Thoracic aorta (tissue), 2 donors: ENCODE measurements around the gene GCK. TPM values are rescaled to one million over a fixed set of nuclear protein-coding genes. Genes with fewer than 3 reads are reported as not detected.
A peak's percentile ranks its signal among the peaks of the same experiment; 100 is the strongest.

ENCODE experiments used
- ATAC-seq: fragments of 150-250 bp; one replicate; pipeline ENCODE4 v1.8.0; 2017; ENCODE audit warnings: low read depth; ENCODE audit not compliant: insufficient number of reproducible peaks, low FRiP score
- DNase-seq: peaks from one replicate; pipeline ENCODE4 v3.0.0-alpha.2; 2020; ENCODE audit warnings: low spot score
- H3K27ac ChIP-seq, 2 donors: fragments of 200-600 bp; sonication (generic); 1 replicate in 1 of 2; 2 replicates in 1 of 2; pipeline ENCODE4 v1.5.1; 2016; ENCODE audit warnings: mild to moderate bottlenecking in 2 of 2, moderate library complexity in 2 of 2
- H3K27me3 ChIP-seq: fragments of 200-600 bp; sonication (generic); replicated peaks from 2 replicates; pipeline ENCODE4 v1.6.0; 2016; ENCODE audit warnings: mild to moderate bottlenecking; ENCODE audit not compliant: insufficient read depth
- H3K36me3 ChIP-seq: fragments of 200-600 bp; sonication (generic); one replicate; pipeline ENCODE4 v1.5.1; 2016
- H3K4me1 ChIP-seq, 2 donors: fragments of 200-600 bp; sonication (generic); 1 replicate in 1 of 2; 2 replicates in 1 of 2; pipeline versions ENCODE4 v1.5.1 to v1.6.0; 2016; ENCODE audit warnings: low read depth in 2 of 2, mild to moderate bottlenecking in 1 of 2; ENCODE audit not compliant: control insufficient read depth in 1 of 2
- H3K4me3 ChIP-seq: fragments of 200-600 bp; sonication (generic); 2 replicates; pipeline ENCODE4 v1.5.1; 2016; ENCODE audit warnings: mild to moderate bottlenecking
- H3K9me3 ChIP-seq: fragments of 200-600 bp; sonication (generic); 2 replicates; pipeline ENCODE4 v1.5.1; 2016
- total RNA-seq, 2 donors: library from RNA; depleted of rRNA; stranded (reverse); fragments of >200 nt; gene quantifications; one replicate each; pipeline versions ENCODE4 v1.1.0 to v1.2.3, GENCODE V29; 2016
- TF ChIP-seq, protein P1 (sequence below): fragments of 200-600 bp; sonication (generic); IDR thresholded peaks from one replicate; pipeline ENCODE4 v1.5.1; 2019; ENCODE audit warnings: antibody characterized with exemption

GCK gene
- total RNA-seq, 2 donors from 2014 or later, result 1.6 to 2.3 TPM

DNA sequence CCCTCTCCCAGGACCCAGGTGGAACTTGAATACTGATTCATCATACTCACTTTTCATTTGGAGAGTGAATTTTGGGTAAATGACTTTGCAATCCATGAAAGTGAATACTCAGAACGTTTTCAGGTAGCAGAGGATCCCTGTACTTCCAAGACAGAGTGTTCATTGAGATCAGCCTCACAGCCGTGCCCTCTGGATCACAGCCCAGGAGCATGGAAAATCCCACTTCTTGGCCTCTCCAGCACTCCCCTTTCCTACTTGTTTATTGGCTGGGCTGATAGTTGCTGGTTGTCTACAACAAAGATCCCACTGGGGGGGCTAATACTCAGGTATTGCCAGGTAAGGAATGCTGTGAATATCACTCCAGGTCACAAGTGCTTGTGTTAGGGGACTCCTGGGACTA, 5.9 kb downstream of the GCK start:
- no peak overlapping the region for H3K27ac ChIP-seq
- H3K4me3 ChIP-seq, result no peak overlapping the region
- no peaks in the 10 kb centered on the region for H3K36me3 ChIP-seq
- DNase-seq (no peak), ATAC-seq (no peak)
- H3K9me3 ChIP-seq, result no peaks in the 10 kb centered on the region
- no peaks in the 10 kb centered on the region for H3K4me1 ChIP-seq
- H3K27me3 ChIP-seq, result no peaks in the 10 kb centered on the region
- TF ChIP-seq, protein P1, sequence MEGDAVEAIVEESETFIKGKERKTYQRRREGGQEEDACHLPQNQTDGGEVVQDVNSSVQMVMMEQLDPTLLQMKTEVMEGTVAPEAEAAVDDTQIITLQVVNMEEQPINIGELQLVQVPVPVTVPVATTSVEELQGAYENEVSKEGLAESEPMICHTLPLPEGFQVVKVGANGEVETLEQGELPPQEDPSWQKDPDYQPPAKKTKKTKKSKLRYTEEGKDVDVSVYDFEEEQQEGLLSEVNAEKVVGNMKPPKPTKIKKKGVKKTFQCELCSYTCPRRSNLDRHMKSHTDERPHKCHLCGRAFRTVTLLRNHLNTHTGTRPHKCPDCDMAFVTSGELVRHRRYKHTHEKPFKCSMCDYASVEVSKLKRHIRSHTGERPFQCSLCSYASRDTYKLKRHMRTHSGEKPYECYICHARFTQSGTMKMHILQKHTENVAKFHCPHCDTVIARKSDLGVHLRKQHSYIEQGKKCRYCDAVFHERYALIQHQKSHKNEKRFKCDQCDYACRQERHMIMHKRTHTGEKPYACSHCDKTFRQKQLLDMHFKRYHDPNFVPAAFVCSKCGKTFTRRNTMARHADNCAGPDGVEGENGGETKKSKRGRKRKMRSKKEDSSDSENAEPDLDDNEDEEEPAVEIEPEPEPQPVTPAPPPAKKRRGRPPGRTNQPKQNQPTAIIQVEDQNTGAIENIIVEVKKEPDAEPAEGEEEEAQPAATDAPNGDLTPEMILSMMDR, result no peak

DNA sequence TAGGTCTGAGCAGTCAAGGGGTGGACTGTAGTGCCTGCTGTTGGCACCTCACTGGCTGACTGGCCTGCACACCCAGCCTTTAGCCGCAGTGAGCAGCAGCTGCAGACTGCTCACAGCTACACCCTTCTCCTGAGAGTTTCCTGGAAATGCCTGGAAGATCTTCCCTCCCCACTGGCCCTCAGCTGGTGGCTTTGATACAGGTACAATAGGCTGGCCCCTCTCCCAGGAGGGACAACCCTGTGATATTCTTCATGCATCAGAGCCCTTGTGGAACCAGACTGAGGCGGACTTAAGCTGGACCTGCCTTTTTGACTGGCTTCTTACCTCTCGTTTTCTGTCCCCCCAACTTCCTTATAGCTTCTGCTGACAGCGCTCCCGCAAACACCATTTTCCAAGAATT, 6.4 kb downstream of the GCK start:
- Histone ChIP-seq H3K36me3 (no peaks in the 10 kb centered on the region), H3K4me1 (peaks cover 0 to 3% of the 10 kb centered on the region in 2 donors), H3K27ac (no peak overlapping the region), H3K9me3 (no peaks in the 10 kb centered on the region), H3K27me3 (no peaks in the 10 kb centered on the region), H3K4me3 (no peak overlapping the region)
- ATAC-seq, result no peak
- TF ChIP-seq, protein P1, result no peak
- DNase-seq, result no peak

GRCh38 chr7:44180631-44181030, 8.6 kb downstream of the GCK start:
- ATAC-seq, result no peak
- Histone ChIP-seq H3K27me3 (no peaks in the 10 kb centered on the region), H3K4me3 (no peak overlapping the region), H3K27ac (no peak overlapping the region), H3K9me3 (no peaks in the 10 kb centered on the region), H3K36me3 (no peaks in the 10 kb centered on the region), H3K4me1 (peaks cover 0 to 9% of the 10 kb centered on the region in 2 donors)
- no peak for DNase-seq
- TF ChIP-seq, protein P1, result no peak

- ATAC-seq (peak; percentile 68), DNase-seq (no peak)
- Histone ChIP-seq H3K9me3 (no peaks in the 10 kb centered on the region), H3K4me1 (peaks cover 0 to 9% of the 10 kb centered on the region in 2 donors), H3K4me3 (no peak overlapping the region), H3K27me3 (no peaks in the 10 kb centered on the region), H3K27ac (peak overlapping the region in 1 of 2 donors; percentile 37), H3K36me3 (no peaks in the 10 kb centered on the region)
- TF ChIP-seq, protein P1, result no peak
These were observed 11.6 kb downstream of the GCK start for GRCh38 chr7:44177570-44178131.

DNA sequence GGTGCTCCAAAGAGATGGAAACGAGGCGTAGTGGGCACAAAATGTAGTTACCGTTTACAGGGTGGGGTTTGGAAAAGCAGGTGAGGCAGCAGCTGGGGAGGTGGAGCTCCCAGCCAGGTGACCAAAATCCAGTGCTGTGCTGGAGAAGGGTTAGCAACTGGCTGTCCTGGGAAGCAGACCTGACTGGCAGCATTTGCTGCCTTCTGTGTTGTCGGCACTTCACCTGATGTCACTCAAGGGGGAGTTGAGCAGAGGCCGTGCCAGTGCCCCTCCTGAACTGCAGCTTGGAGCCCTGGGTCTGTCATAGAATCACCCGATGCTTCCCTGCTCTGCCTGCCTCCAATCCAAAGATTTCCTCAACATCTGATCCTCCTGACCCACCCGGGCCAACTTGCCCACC, 12.8 kb downstream of the GCK start:
- TF ChIP-seq, protein P1, result no peak
- Histone ChIP-seq H3K4me3 (no peak overlapping the region), H3K36me3 (no peaks in the 10 kb centered on the region), H3K9me3 (no peaks in the 10 kb centered on the region), H3K27ac (no peak overlapping the region), H3K4me1 (peaks cover 0 to 9% of the 10 kb centered on the region in 2 donors), H3K27me3 (no peaks in the 10 kb centered on the region)
- ATAC-seq (no peak), DNase-seq (no peak)
